Neural progenitor cell (in vitro differentiated cells): ENCODE data around the gene RNF34.
"Not testable (repeated sequence)": the region's sequence is repeated elsewhere in the genome, so short reads cannot be mapped to it uniquely, and the experiment has no call there.

Experiments
- CTCF ChIP-seq: fragments of 200-600 bp; sonication (generic); IDR thresholded peaks from 2 replicates; pipeline ENCODE4 v1.5.1; 2017; ENCODE audit warnings: antibody characterized with exemption, mild to moderate bottlenecking
- EZH2 ChIP-seq: fragments of 200-600 bp; sonication (generic); IDR thresholded peaks from 2 replicates; pipeline ENCODE4 v1.6.1; 2017; ENCODE audit warnings: antibody characterized with exemption, mild to moderate bottlenecking, moderate library complexity

- not testable (repeated sequence) for TF ChIP-seq CTCF, EZH2
Observed at GRCh38 chr12:121374945-121375584, 24.9 kb upstream of the RNF34 start.
